ENCODE results near the gene CNST.

DNA sequence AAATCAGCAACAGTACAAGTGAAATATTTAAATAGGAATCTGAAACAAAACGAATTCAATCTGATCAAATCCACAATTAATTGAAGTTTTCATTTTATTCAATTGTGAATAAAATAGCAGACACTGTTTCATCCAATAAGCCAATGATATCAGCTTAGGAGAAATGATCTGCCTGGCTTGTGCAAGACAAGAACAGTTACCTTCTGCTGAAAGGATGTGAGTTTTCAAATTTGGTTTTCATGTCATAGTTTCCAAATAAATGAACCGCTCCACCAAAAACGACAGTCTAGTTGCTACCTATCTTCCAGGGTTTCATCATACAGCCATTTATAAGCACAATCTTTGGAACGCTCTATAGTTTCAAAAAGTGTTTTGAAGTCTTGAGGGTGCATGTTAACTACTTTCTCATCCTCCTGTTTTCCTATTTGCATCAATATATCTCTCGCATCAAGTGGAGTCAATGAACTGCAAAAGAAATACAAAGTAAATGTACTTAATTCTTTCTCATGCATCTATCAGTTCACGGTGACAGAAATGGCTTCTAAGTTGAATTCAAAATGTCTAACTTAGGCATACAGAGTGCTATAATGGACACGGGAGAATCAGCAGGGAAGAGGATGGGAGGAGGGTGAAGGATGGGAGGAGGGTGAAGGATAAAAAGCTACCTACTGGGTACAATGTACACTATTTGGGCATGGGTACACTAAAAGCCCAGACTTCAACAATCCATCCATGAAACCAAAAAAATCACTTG lies 25.3 kb upstream of the CNST start:
- TF ChIP-seq ZNF274 (IDR thresholded peaks at IDR 0.05; ENCODE audit: low read depth, low read length) (no peak), SUZ12 (IDR thresholded peaks at IDR 0.05; ENCODE audit: extremely low read depth, insufficient read depth, insufficient read length) (no peak), YY1 (IDR thresholded peaks at IDR 0.05; ENCODE audit: insufficient read depth, insufficient read length) (no peak)

Measured in NT2/D1 (cell line).